ENCODE measurements around the gene TOGARAM2.

DNA sequence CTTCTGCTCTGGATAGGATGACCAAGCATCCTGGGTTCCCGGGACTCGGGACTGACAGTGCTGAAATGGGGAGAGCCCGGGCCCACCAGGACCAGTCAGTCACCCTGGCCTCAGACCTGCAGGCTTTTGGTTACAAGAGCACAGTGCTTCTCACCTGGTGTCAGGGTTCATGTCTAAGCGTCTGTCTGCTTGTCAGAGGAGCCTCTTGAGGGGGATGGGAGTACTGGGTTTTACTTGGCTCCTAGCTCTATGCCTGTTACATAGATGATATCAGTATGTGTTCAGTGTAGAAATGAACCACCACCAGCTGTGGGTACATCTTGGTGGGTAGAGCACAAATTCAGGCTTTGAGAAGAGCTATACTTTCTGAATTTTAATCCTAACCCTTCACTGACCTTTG lies 63.4 kb downstream of the TOGARAM2 start:
- TF ChIP-seq ZNF221 (tag by site-specific recombination; IDR thresholded peaks at IDR 0.05; ENCODE audit: borderline replicate concordance) (no peak), MYNN (tag by site-specific recombination; IDR thresholded peaks at IDR 0.05; ENCODE audit: borderline replicate concordance) (no peak), ZNF623 (tag by site-specific recombination; IDR thresholded peaks at IDR 0.05) (no peak), CTCF (tag by site-specific recombination; IDR thresholded peaks at IDR 0.05) (no peak), ZBTB6 (tag by site-specific recombination; IDR thresholded peaks at IDR 0.05) (no peak), YY1 (tag by site-specific recombination; IDR thresholded peaks at IDR 0.05) (no peak)
- TF ChIP-seq, protein P1, sequence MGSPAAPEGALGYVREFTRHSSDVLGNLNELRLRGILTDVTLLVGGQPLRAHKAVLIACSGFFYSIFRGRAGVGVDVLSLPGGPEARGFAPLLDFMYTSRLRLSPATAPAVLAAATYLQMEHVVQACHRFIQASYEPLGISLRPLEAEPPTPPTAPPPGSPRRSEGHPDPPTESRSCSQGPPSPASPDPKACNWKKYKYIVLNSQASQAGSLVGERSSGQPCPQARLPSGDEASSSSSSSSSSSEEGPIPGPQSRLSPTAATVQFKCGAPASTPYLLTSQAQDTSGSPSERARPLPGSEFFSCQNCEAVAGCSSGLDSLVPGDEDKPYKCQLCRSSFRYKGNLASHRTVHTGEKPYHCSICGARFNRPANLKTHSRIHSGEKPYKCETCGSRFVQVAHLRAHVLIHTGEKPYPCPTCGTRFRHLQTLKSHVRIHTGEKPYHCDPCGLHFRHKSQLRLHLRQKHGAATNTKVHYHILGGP (tag by site-specific recombination; IDR thresholded peaks at IDR 0.05): no peak
